Measurements from ENCODE around the gene TRDN.

- TF ChIP-seq, protein P1, sequence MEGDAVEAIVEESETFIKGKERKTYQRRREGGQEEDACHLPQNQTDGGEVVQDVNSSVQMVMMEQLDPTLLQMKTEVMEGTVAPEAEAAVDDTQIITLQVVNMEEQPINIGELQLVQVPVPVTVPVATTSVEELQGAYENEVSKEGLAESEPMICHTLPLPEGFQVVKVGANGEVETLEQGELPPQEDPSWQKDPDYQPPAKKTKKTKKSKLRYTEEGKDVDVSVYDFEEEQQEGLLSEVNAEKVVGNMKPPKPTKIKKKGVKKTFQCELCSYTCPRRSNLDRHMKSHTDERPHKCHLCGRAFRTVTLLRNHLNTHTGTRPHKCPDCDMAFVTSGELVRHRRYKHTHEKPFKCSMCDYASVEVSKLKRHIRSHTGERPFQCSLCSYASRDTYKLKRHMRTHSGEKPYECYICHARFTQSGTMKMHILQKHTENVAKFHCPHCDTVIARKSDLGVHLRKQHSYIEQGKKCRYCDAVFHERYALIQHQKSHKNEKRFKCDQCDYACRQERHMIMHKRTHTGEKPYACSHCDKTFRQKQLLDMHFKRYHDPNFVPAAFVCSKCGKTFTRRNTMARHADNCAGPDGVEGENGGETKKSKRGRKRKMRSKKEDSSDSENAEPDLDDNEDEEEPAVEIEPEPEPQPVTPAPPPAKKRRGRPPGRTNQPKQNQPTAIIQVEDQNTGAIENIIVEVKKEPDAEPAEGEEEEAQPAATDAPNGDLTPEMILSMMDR (conservative IDR thresholded peaks at IDR 0.05 in 1 of 2, IDR thresholded peaks at IDR 0.05 in 1 of 2; ENCODE audit: low read depth in 1 of 2, low read length in 2 of 2), result no peak
- TF ChIP-seq EZH2 (IDR thresholded peaks at IDR 0.05; ENCODE audit: low read length, missing control alignments), result no peak
Measured at GRCh38 chr6:123677897-123678296, 41.1 kb upstream of the TRDN start.
